ENCODE data around the gene PADI3. TPM values are rescaled to one million over a fixed set of nuclear protein-coding genes. Genes with fewer than 3 reads are reported as not detected.

PADI3 gene
- polyA plus RNA-seq, 3 donors = 0.01 TPM; not detected in 2

DNA sequence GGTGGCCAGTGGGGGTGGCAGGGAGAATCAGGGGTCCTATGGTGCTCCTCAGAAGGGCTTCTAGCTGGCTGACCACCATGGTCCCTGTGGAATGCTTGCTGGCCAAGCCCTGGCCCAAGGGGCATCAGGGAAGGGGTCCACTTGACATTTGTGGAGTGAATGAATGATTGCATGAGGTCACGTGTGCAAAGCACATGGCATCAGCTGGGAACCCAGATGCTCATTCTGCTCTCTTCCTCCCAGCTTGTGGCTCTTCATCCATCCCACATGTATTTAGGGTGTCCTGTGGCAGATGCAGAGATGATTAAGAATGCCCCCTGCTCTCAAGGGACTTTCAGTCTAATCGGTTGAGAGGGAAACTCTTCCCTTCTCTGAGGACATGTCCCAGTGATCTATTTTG is 32.0 kb downstream of the PADI3 start:
- intact Hi-C loops (cut with micrococcal nuclease) = loop anchor here in 1 of 2 donors (5.0 kb wide), 1 partner anchor 36 kb away; no protein-coding TSS in a partner anchor
- peaks cover 0 to under 1% of the 10 kb centered on the region in 2 donors for H3K36me3 Mint-ChIP-seq
- Histone ChIP-seq H3K27ac (ENCODE audit: low read depth in 1 of 2, low read length in 2 of 2) (peak overlapping the region in 1 of 2 donors; percentile 65), H3K36me3 (replicated peaks in 1 of 2; ENCODE audit: control insufficient read depth in 1 of 2, insufficient read depth in 2 of 2, low read length in 2 of 2) (no peaks in the 10 kb centered on the region), H3K27me3 (ENCODE audit: control insufficient read depth in 2 of 2, insufficient read depth in 2 of 2, low read length in 2 of 2) (no peaks in the 10 kb centered on the region), H2AFZ (ENCODE audit: insufficient read depth, low read depth, low read length, poor library complexity, severe bottlenecking) (no peak overlapping the region), H3K4me1 (ENCODE audit: control insufficient read depth in 1 of 2, insufficient read depth in 2 of 2, low read length in 2 of 2) (peaks cover 68 to 77% of the 10 kb centered on the region in 2 donors), H3K4me2 (replicated peaks; ENCODE audit: extremely low read depth, low read length, poor library complexity, severe bottlenecking) (no peak overlapping the region), H3K9ac (ENCODE audit: insufficient read depth, low read length, poor library complexity, severe bottlenecking) (no peak overlapping the region), H3K79me2 (ENCODE audit: insufficient read depth, low read length) (no peaks in the 10 kb centered on the region), H3K4me3 (replicated peaks in 1 of 3; ENCODE audit: low read depth in 2 of 3, low read length in 3 of 3) (no peak overlapping the region), H4K20me1 (ENCODE audit: insufficient read depth, low read length) (no peaks in the 10 kb centered on the region), H3K9me3 (replicated peaks in 1 of 2; ENCODE audit: control insufficient read depth in 1 of 2, insufficient read depth in 1 of 2, low read length in 2 of 2) (no peaks in the 10 kb centered on the region)
- no peak overlapping the region for H3K4me3 Mint-ChIP-seq
- DNase-seq = no peak
- no peak for TF ChIP-seq CTCF (IDR thresholded peaks at IDR 0.05)
- H3K9me3 Mint-ChIP-seq = peaks cover 0 to 4% (median 0%) of the 10 kb centered on the region in 7 donors
- no CpG with 5 or more reads among the region's 2 CpGs for WGBS (ENCODE audit: insufficient coverage)
- peaks cover 82% of the 10 kb centered on the region for H3K4me1 Mint-ChIP-seq
- peaks cover 0 to 4% (median 0%) of the 10 kb centered on the region in 3 donors for H3K27me3 Mint-ChIP-seq (ENCODE audit: low read depth in 3 of 3)
- peak overlapping the region in 6 of 7 donors; percentile 15 to 97 (median 93) for H3K27ac Mint-ChIP-seq

DNA sequence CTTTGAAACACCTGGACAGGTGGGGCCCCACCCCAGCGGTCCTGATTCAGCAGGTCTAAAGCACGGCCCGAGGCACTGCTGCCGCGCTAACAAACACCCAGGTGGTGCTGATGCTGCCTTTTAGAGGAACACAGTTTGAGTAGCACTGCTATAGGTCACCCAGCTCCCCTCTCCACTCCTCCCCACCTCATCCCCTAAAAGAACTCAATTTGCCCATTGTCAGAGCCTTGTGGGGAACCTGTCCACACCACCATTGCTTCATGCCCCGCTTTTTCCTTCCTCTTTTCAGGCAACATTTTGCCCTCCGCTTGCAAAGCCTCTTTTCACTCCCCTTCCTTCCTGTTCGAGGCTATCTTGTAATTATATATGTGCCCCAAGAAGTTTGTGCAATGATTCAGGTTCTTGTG is 32.9 kb downstream of the PADI3 start:
- Histone ChIP-seq H3K36me3 (replicated peaks in 1 of 2; ENCODE audit: control insufficient read depth in 1 of 2, insufficient read depth in 2 of 2, low read length in 2 of 2) (no peaks in the 10 kb centered on the region), H2AFZ (ENCODE audit: insufficient read depth, low read depth, low read length, poor library complexity, severe bottlenecking) (peak overlapping the region; percentile 23), H3K4me3 (replicated peaks in 1 of 3; ENCODE audit: low read depth in 2 of 3, low read length in 3 of 3) (peak overlapping the region in 1 of 3 experiments; percentile 60), H3K4me1 (ENCODE audit: control insufficient read depth in 1 of 2, insufficient read depth in 2 of 2, low read length in 2 of 2) (peaks cover 70 to 78% of the 10 kb centered on the region in 2 donors), H3K9ac (ENCODE audit: insufficient read depth, low read length, poor library complexity, severe bottlenecking) (peak overlapping the region; percentile 33), H3K4me2 (replicated peaks; ENCODE audit: extremely low read depth, low read length, poor library complexity, severe bottlenecking) (peak overlapping the region; percentile 67), H4K20me1 (ENCODE audit: insufficient read depth, low read length) (no peaks in the 10 kb centered on the region), H3K79me2 (ENCODE audit: insufficient read depth, low read length) (no peaks in the 10 kb centered on the region), H3K9me3 (replicated peaks in 1 of 2; ENCODE audit: control insufficient read depth in 1 of 2, insufficient read depth in 1 of 2, low read length in 2 of 2) (no peaks in the 10 kb centered on the region), H3K27ac (ENCODE audit: low read depth in 1 of 2, low read length in 2 of 2) (peak overlapping the region; percentile 62 to 65), H3K27me3 (ENCODE audit: control insufficient read depth in 2 of 2, insufficient read depth in 2 of 2, low read length in 2 of 2) (no peaks in the 10 kb centered on the region)
- TF ChIP-seq CTCF (IDR thresholded peaks at IDR 0.05) = no peak
- WGBS (ENCODE audit: insufficient coverage) = 4% methylated on average over 5 of the region's 8 CpGs
- H3K4me3 Mint-ChIP-seq = peak overlapping the region; percentile 63 to 88
- intact Hi-C loops (cut with micrococcal nuclease) = loop anchor here in 1 of 2 donors (5.0 kb wide), 1 partner anchor 36 kb away; no protein-coding TSS in a partner anchor
- peaks cover 0 to 4% (median 0%) of the 10 kb centered on the region in 3 donors for H3K27me3 Mint-ChIP-seq (ENCODE audit: low read depth in 3 of 3)
- peak; percentile 81 to 90 (median 87) for DNase-seq
- peaks cover 84% of the 10 kb centered on the region for H3K4me1 Mint-ChIP-seq
- H3K9me3 Mint-ChIP-seq = peaks cover 0 to 4% (median 0%) of the 10 kb centered on the region in 7 donors
- H3K36me3 Mint-ChIP-seq = peaks cover 0 to 2% of the 10 kb centered on the region in 2 donors
- H3K27ac Mint-ChIP-seq = peak overlapping the region; percentile 91 to 98 (median 95)

Data from CD14-positive monocyte (primary cell).